BE2C (cell line): Measurements from ENCODE around the gene CCT5.

Experiments used
- DNase-seq: peaks from one replicate; pipeline ENCODE4 v3.0.0-alpha.2; 2020
- H3K27me3 ChIP-seq: fragments of 250-450 bp; sonication (Bioruptor Pico); 2 replicates; pipeline ENCODE4 v1.5.1; 2020; ENCODE audit warnings: mild to moderate bottlenecking
- H3K36me3 ChIP-seq: fragments of 250-450 bp; sonication (Bioruptor Pico); 2 replicates; pipeline ENCODE4 v1.5.1; 2020; ENCODE audit warnings: mild to moderate bottlenecking
- H3K4me1 ChIP-seq: fragments of 250-450 bp; sonication (Bioruptor Pico); 2 replicates; pipeline ENCODE4 v1.5.1; 2020
- H3K4me3 ChIP-seq: 2 replicates; pipeline ENCODE4 v1.5.1; 2011; ENCODE audit warnings: low read depth, low read length
- H3K9me3 ChIP-seq: fragments of 250-450 bp; sonication (Bioruptor Pico); 2 replicates; pipeline ENCODE4 v1.5.1; 2020
- TF ChIP-seq, protein P1 (sequence below): IDR thresholded peaks from 2 replicates; pipeline ENCODE4 v1.5.1; 2012; ENCODE audit warnings: mild to moderate bottlenecking, low read depth, low read length

The CCT5 gene

GRCh38 chr5:10222326-10222725 lies 27.8 kb upstream of the CCT5 start:
- H3K4me1 ChIP-seq, result no peaks in the 10 kb centered on the region
- DNase-seq, result no peak
- H3K4me3 ChIP-seq, result no peak overlapping the region
- TF ChIP-seq, protein P1, sequence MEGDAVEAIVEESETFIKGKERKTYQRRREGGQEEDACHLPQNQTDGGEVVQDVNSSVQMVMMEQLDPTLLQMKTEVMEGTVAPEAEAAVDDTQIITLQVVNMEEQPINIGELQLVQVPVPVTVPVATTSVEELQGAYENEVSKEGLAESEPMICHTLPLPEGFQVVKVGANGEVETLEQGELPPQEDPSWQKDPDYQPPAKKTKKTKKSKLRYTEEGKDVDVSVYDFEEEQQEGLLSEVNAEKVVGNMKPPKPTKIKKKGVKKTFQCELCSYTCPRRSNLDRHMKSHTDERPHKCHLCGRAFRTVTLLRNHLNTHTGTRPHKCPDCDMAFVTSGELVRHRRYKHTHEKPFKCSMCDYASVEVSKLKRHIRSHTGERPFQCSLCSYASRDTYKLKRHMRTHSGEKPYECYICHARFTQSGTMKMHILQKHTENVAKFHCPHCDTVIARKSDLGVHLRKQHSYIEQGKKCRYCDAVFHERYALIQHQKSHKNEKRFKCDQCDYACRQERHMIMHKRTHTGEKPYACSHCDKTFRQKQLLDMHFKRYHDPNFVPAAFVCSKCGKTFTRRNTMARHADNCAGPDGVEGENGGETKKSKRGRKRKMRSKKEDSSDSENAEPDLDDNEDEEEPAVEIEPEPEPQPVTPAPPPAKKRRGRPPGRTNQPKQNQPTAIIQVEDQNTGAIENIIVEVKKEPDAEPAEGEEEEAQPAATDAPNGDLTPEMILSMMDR, result no peak
- peaks cover 10% of the 10 kb centered on the region for H3K9me3 ChIP-seq
- H3K27me3 ChIP-seq, result no peaks in the 10 kb centered on the region
- H3K36me3 ChIP-seq, result no peaks in the 10 kb centered on the region; the same call in 1 of the 2 replicates

GRCh38 chr5:10227379-10227778 lies 22.7 kb upstream of the CCT5 start:
- TF ChIP-seq, protein P1, result no peak
- Histone ChIP-seq H3K4me1 (no peaks in the 10 kb centered on the region), H3K4me3 (no peak overlapping the region), H3K9me3 (peaks cover 10% of the 10 kb centered on the region), H3K27me3 (no peaks in the 10 kb centered on the region), H3K36me3 (no peaks in the 10 kb centered on the region; the same call in 1 of the 2 replicates)
- no peak for DNase-seq

DNA sequence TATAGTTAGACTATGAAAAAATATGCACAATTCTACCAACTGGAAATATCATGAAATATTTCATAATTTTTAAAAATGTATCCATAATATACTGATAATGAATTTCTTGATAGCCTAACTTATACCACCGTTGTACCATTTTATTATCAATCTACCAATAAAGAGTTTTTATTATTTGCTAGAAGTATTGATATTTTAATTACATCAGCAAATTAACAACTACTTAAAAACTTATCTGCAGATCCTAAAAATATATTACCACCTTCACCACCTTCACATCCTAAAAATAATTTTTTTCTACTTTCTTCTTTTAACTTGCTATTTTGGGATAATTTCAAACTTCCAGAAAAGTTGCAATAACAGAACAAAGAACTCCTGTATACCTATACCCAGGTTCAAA lies 21.8 kb upstream of the CCT5 start:
- Histone ChIP-seq H3K9me3 (peaks cover 9% of the 10 kb centered on the region), H3K4me3 (no peak overlapping the region), H3K36me3 (no peaks in the 10 kb centered on the region; the same call in 1 of the 2 replicates), H3K4me1 (no peaks in the 10 kb centered on the region), H3K27me3 (no peaks in the 10 kb centered on the region)
- TF ChIP-seq, protein P1, result no peak
- DNase-seq, result no peak

- Histone ChIP-seq H3K4me1 (no peaks in the 10 kb centered on the region), H3K9me3 (no peaks in the 10 kb centered on the region), H3K4me3 (no peak overlapping the region), H3K27me3 (no peaks in the 10 kb centered on the region), H3K36me3 (no peaks in the 10 kb centered on the region; the same call in 1 of the 2 replicates)
- TF ChIP-seq, protein P1, result no peak; the same call in 1 of the 2 replicates
- no peak for DNase-seq
Observed at GRCh38 chr5:10229306-10230048, 20.6 kb upstream of the CCT5 start.

- peaks cover 11% of the 10 kb centered on the region for H3K36me3 ChIP-seq
- no peaks in the 10 kb centered on the region for H3K4me1 ChIP-seq
- no peak overlapping the region for H3K4me3 ChIP-seq
- no peak for DNase-seq
- no peaks in the 10 kb centered on the region for H3K27me3 ChIP-seq
- TF ChIP-seq, protein P1, result no peak
- H3K9me3 ChIP-seq, result no peaks in the 10 kb centered on the region
Observed at GRCh38 chr5:10232386-10232785, 17.7 kb upstream of the CCT5 start.

- Histone ChIP-seq H3K4me1 (no peaks in the 10 kb centered on the region), H3K9me3 (no peaks in the 10 kb centered on the region), H3K4me3 (no peak overlapping the region), H3K36me3 (peaks cover 11% of the 10 kb centered on the region), H3K27me3 (no peaks in the 10 kb centered on the region)
- DNase-seq, result no peak
- TF ChIP-seq, protein P1, result no peak
Observed at GRCh38 chr5:10233011-10233410, 17.1 kb upstream of the CCT5 start.
